Measurements from ENCODE around the gene PRKAG2.

Gene PRKAG2

GRCh38 chr7:151719897-151720242, 157.0 kb downstream of the PRKAG2 start:
- DNase-seq, result no peak

- DNase-seq, result no peak
Observed at GRCh38 chr7:151719031-151719896, 157.7 kb downstream of the PRKAG2 start.

GRCh38 chr7:151717918-151718317, 159.0 kb downstream of the PRKAG2 start:
- no peak for DNase-seq

GRCh38 chr7:151717415-151717814, 159.5 kb downstream of the PRKAG2 start:
- no peak for DNase-seq

- no peak for DNase-seq
Observed at GRCh38 chr7:151716323-151716722, 160.6 kb downstream of the PRKAG2 start.

GRCh38 chr7:151715666-151716315, 161.1 kb downstream of the PRKAG2 start:
- DNase-seq, result no peak

GRCh38 chr7:151714201-151714600, 162.7 kb downstream of the PRKAG2 start:
- DNase-seq, result no peak

- DNase-seq, result no peak
Observed at GRCh38 chr7:151712810-151713125, 164.1 kb downstream of the PRKAG2 start.

- no peak for DNase-seq
Observed at GRCh38 chr7:151711906-151712809, 164.8 kb downstream of the PRKAG2 start.

- DNase-seq, result no peak
Observed at GRCh38 chr7:151711435-151711872, 165.5 kb downstream of the PRKAG2 start.

GRCh38 chr7:151710646-151711434, 166.1 kb downstream of the PRKAG2 start:
- no peak for DNase-seq

- DNase-seq, result no peak
Observed at GRCh38 chr7:151710121-151710640, 166.7 kb downstream of the PRKAG2 start.

- no peak for DNase-seq
Observed at GRCh38 chr7:151709141-151710038, 167.5 kb downstream of the PRKAG2 start.

- DNase-seq, result no peak
Observed at GRCh38 chr7:151708610-151709009, 168.3 kb downstream of the PRKAG2 start.

- no peak for DNase-seq
Observed at GRCh38 chr7:151707757-151708156, 169.2 kb downstream of the PRKAG2 start.

GRCh38 chr7:151707105-151707469, 169.8 kb downstream of the PRKAG2 start:
- DNase-seq, result no peak

- no peak for DNase-seq
Observed at GRCh38 chr7:151706277-151707104, 170.4 kb downstream of the PRKAG2 start.

GRCh38 chr7:151705636-151706276, 171.2 kb downstream of the PRKAG2 start:
- DNase-seq, result no peak

- no peak for DNase-seq
Observed at GRCh38 chr7:151704960-151705635, 171.8 kb downstream of the PRKAG2 start.

Data from activated effector memory CD4-positive, alpha-beta T cell treated with Interleukin-2 at 50 U/mL for 16 hours (primary cell).